NCI-H146 treated with DMSO at 0.1 percent for 48 hours (cell line): ENCODE data around the gene ZBTB8B.
"Not testable (repeated sequence)": the region's sequence is repeated elsewhere in the genome, so short reads cannot be mapped to it uniquely, and the experiment has no call there.

Source experiments
- DNase-seq: peaks from one replicate; lab custom pipeline; 2025; ENCODE audit not compliant: unreplicated experiment; lab: John Stamatoyannopoulos, UW

ZBTB8B gene

DNA sequence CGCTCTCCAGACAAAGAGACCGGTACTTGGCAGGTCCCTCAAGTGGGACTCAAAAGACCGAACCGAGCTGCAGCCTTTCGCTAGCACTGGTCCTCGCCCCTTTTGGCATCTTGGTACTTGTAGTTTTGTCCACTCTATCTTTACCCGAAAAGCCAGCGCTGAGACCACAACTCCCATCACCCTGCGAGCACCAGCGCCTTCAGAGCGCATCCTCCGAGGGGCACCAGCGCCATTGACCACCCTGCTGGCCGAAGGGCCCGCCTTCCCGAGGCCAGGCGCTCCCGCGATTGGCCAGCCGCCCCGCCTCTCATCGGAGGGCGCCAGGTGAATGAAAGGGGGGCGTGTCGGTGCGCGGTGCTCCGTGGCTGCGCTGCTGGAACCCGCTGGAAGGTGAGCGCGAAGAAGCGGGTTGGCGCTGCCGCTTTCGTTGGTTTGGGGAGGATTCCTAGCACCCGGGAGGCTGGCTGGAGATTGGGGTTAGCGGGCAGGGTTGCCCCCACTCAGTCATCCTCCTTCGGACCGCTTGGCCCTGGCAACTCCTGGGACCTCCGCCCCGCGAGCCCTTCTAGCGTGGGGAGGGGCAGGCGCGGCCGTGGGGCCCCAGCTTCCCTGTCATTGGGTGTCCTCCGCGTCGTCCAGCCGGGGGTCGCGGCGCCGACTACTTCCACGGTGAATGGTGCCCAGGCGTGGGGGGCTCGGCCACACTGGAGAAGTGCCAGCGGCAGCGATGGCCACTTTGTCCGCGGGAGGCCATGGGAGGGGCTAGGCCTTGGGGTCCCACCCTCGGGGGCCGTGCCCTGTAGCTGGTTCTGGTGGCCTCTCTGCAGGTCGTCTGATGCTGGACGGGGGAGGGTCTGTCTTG lies at the start of gene ZBTB8B:
Gene ZBTB8B (plus strand): TSS at position 357 of the 862 bp plus-strand sequence. CDS start 5,553 bp downstream, outside the sequence.
- no peak for DNase-seq

DNA sequence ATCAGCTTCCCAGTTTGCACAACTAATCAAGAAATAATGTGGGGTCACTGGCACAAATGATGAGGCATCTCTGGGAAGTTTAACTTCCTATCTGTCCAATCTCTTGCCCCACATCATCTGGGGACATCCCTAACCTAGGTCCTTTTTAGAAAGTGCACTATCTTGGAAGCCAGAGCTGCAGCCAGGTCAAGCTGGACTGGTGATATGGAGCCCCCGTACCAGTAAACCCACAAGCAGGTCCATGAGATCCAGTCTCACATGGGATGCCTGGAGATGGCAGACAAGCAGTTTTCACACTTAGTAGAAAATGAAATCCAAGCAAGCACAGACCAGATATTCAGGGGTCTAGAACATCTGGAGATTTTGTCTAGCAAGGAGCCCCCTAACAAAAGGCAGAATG lies 43.1 kb upstream of the ZBTB8B start:
- no peak for DNase-seq

DNA sequence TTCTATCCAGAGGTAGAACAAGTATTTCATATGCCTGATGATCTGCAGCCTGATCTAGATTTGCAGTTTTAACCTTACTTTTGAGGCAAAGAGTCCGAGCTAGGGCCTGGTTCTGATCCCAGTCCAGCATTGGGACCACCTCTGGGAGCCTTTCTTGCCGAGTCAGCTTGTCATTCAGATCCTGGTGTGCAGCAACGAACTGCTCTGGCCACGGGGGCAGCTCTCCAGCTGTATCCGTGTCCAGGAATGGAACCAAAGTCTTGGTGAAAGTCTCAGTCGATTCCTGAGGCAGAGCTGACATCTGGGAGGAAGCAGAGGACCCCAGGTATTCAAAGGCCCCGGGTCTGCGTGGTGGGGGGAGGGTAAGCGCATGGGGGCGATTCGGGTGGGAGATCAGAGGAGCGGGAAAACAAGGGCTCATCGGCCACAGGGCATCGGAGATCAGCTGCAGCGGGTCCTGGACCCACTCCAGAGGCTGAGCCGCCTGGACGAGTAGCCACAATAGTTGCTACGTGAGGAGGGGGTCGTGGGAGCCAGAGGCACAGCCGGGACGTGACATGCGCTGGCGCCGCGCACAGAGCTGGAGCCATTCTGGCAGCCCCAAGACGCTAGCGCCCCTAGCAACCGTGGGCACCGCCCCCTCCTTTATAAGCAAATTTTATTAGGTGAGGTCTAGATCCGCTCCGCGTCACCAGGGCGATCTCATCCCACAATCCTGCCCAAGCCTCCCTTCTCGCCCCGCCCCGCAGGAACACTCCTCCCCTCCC lies 38.2 kb upstream of the ZBTB8B start:
- DNase-seq = peak; percentile 25

DNA sequence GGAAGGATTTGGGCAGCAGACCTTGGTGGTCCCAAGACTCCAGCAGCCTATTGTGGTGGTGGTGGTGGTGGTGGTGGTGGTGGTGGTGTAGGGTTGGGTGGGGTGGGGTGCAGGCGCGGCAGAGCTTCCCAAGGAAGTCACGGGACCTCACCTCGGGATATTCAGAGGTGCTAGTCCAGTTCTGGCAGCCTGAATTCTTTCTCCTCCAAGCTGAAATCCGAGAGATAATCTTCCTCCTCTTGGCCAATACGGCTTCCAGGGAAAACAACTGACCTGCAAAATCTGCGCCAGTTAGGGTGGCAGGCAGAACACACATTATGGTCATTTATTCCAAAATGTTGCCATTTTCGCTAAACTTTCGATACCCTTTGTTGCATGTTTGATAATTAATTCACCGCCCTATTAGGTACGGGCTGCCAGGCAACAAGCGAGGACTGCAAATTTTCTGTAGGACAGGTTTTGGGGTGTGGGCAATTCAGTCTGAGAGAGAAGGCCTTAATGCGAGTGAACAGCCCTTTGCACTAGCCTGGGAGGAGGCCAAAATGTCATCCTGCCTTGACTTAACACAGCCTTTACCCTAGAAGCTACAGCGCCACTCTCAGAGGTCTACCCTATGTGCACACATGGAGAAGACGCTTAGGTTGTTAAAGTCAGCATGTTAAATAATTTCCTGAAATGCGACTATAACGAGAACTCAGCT lies 37.5 kb upstream of the ZBTB8B start:
- no peak for DNase-seq

DNA sequence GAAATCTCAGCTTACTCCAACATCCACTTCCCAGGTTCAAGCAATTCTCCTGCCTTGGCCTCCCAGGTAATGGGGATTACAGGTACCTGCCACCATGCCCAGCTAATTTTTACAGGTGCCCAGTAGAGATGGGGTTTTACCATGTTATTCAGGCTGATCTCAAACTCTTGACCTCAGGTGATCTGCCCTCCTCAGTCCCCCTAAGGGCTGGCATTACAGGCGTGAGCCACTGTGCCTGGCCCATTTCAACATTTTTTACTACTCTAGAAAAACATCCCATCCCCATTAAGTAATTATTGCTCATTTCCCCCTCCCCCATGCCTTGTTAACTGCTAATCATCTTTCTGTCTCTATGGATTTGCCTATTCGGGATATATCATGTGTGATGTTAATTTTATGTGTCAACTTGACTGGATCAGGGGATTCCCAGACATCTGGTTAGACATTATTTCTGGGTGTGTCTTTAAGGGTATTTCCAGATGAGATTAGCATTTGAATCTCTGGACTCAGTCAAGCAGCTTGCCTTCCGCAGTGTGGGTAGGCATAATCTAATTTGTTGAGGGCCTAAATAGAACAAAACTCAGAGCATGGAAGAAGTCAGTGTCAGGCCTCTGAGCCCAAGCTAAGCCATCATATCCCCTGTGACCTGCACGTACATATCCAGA lies 33.0 kb upstream of the ZBTB8B start:
- DNase-seq = no peak

DNA sequence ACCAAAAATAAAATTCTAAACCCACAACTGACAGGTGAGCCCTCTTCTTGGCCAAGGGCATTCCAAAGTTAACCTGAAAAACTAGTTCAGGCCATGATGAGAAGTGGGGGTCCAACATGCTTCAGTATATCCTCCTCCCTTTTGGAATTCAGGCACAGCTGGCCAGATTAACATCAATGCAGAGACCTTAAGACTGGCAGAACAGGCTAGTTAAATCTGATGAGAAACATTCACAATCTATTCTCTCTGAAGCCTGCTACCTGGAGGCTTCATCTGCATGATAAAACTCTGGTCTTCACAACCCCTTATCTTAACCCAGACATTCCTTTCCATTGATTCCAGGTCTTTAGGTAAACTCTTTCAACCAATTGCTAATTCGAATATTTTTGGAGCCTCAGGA lies 26.7 kb upstream of the ZBTB8B start:
- DNase-seq = no peak

DNA sequence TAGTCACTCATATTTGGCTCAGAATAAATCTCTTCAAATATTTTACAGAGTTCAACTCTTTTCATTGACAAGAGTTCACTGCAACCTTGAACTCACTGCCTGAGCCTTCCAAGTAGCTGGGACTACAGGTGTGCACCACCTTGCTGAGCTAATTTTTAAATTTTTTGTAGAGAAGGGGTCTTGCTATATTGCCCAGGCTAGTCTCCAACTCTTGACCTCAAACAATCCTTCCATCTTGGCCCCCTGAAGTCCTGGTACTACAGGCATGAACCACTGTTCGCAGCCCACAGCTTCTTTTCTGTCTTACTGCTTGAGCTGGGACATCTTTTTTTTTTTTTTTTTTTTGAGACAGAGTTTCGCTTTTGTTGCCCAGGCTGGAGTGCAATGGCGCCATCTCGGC lies 26.1 kb upstream of the ZBTB8B start:
- not testable (repeated sequence) for DNase-seq

DNA sequence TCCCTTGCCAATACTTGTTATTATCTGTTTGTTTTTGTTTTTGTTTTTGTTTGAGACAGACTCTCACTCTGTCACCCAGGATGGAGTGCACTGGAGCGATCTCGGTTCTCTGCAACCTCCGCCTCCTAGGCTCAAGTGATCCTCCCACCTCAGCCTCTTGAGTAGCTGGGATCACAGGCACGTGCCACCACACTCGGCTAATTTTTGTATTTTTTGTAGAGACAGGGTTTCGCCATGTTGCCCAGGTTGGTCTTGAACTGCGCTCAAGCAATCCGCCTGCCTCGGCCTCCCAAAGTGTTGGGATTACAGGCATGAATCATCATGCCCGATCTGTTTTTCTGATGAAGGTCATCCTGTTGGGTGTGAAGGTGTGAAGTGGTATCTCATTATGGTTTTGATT lies 23.4 kb upstream of the ZBTB8B start:
- DNase-seq = not testable (repeated sequence)

DNA sequence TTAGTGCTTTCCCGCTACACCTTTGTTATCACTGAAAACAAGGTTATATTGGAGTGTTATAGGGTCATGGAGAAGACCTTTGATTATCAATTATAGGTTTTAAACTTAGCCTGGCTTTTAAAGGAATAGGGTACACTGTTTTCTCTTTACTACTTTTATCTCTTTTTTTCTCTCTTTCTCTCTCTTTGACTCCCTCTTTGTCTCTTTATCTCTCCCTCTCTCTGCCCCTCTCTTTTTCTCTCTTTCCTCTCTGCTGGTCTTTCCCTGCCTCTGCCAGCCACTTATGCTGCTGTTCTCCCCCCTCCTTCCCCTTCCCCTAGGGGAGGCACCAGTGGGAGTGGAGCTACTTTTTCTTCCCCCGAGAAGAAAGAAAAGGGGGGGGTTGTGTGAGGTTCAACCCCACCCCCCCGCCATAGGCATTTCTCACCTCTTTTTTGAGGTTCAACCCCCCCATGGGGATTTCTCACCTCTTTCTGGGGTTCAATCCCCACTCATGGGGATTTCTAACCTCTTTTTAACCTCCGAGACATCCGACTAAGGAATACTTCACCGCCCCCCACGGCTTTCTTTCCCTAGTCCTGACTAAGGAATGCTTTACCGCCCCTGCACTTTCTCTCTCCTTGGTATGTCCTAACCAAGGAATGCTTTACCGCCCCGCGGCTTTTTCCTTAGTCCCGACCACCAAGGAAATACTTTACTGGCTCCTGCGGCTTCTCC lies 17.2 kb upstream of the ZBTB8B start:
- no peak for DNase-seq

DNA sequence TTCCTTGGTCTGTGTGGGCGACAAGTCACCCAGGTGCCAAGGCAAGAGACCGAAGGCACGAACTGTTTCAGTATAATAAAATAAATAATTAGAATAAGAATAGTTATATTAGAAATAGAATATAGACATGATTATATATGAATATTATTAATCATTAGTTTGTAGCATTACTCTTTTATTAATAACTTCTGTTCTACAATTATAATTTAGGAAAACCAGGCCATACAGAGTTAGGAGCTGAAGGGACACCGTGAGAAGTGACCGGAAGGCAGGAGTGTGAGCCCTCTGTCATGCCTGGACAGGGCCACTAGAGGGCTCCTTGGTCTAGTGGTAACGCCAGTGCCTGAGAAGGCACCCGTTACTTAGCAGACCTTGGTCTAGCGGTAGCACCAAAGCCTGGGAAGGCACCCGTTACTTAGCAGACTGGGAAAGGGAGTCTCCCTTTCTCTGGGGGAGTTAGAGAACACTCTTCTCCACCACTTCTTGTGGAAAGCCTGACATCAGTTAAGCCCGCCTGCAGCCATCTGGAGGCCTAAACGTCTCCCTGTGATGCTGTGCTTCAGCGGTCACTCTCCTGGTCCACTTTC lies 16.6 kb upstream of the ZBTB8B start:
- peak; percentile 21 for DNase-seq

DNA sequence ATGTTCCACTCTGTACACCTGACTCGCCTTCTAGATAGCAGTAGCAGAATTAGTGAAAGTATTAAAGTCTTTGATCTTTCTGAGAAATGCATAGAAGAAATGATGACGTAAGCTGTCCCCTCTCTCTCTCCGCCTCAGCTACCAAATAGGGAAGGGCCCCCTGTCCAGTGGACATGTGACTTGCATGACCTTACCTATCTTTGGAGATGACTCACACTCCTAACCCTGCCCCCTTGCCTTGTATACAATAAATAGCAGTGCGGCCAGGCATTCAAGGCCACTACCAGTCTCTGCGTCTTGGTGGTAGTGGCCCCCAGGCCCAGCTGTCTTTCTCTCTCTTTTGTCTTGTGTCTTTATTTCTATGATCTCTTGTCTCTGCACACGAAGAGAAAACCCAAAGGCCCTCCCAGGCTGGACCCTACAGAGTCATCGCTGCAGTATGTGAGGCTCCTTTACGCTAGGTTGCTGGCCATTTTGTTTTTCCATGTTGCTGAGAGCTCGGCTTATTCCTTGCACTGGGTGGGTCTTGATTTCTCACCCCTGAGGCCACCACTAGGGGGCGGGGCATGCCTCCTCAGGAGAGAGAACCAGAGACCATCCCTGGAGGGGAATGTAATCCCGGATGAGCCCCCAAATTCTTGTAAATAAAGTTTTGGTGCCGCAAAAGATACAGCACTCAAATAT lies 16.0 kb upstream of the ZBTB8B start:
- no peak for DNase-seq

DNA sequence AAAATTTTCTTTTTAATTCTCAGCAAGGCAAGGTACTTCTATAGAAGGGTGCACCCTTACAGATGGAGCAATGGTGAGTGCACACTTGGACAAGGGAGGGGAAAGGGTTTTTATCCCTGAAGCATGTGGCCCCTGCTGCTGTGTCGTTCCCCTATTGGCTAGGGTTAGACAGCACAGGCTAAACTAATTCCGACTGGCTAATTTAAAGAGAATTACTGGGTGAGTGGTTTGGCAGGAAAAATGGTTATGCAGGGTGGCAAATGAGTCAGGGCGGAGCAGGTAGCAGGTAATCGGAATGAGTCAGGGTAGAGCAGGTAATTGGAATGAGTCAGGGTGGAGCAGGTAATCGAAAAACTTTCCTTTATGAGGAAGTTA lies 15.4 kb upstream of the ZBTB8B start:
- DNase-seq = not testable (repeated sequence)

DNA sequence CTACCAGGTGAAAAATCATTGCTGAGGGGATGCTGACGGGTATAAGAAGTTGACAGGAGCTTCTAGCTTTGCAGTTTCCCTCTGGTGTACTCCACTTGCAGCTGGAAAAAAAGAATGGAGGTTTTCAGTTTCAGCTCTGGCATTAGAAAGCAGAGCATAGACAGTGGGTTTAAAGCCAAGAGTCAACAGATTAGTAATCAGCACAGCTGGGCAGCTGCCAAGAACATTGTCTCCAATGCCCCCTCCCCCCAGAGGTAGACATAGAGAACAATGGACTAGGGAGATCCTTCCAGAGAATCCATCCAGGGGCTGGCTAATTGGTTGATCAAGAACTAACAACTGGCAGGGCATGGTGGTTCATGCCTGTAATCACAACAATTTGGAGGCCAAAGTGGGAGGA lies 10.1 kb upstream of the ZBTB8B start:
- peak; percentile 58 for DNase-seq

DNA sequence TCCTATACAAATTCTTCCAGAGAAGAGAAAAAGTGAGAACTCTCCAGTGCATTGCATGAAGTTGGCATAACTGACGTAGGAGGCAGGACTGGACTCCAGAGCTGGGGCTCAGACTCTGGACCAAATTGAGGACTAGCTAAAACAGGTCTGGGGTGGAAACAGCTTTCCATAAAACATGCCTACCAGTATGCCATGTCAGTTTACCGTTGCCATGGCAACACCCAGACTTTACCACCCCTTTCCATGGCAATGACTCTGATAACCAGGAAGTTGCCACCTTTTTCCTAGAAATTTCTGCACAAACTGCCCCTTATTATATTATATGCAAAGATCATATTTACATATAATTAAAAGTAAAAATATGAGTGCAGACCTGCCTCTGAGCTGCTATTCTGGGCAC lies 8.9 kb upstream of the ZBTB8B start:
- no peak for DNase-seq

DNA sequence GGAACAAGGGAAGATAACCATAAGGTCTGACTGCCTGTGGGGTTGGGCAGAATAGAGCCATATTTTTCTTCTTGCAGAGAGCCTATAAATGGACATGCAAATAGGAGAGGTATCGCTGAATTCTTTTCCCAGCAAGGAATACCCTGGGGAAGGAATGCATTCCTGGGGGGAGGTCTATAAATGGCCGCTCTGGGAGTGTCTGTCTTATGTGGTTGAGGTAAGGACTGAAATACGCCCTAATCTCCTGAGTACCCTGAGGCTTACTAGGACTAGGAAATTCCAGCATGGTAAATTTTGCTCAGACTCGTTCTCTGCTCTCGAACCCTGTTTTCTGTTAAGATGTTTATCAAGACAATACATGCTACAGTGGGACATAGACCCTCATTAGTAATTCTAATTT lies 6.1 kb upstream of the ZBTB8B start:
- not testable (repeated sequence) for DNase-seq

DNA sequence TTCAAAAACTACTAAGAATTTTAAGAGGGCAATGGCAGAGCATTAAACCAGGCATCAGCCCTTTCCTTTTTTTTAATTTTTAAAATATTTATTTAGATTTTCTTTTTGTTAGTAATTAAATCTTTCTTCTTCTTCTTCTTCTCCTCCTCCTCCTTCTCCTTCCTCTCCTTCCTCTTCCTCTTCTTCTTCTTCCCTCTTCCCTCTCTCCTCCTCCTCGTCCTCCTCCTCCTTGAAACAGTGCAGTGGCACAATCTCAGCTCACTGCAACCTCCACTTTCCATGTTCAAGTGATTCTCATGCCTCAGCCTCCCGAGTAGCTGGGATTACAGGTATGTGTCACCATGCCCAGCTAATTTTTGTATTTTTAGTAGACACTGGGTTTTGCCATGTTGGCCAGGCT lies 1.9 kb upstream of the ZBTB8B start:
- not testable (repeated sequence) for DNase-seq

DNA sequence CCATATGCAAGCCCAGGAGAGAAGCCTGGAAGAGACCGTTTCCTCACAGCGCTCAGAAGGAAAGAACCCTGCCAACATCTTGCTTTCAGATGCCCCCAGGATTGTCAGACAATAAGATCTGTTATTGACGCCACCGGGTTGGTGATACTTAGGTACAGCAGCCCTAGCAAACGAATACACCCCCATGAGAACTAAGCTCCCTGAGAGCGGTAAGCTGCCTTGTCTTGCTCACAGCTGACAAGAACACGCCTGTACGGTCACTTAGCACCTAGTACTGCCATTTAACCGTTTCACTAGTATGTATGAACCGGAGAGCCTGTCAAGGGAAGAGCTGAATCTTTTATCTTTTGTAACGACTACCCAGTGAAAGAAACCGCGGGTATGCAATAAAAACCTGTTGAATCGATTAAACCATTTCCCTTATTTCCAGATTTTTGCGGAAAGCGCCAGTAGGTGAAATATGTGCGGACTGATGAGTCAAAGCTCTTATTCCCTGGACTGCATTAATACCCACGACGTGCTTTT lies 619 bp upstream of the ZBTB8B start:
- no peak for DNase-seq

DNA sequence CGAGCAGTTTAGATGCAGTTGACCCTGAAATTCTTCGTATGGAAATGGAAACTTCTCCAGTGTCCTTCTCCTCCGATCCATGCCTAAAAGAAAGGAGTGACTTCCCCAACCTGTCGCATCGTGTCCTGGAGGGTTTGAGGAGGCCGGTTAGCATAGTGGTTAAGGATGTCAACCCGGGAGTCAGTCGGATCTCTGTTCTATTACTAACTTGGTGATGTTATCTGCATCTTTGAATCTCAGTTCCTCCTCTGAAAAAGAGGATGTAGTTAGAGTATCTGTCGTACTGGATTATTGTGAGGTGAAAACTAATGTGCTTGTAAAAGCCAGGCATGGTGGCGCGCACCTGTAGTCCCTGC lies 684 bp downstream of the ZBTB8B start:
- no peak for DNase-seq

DNA sequence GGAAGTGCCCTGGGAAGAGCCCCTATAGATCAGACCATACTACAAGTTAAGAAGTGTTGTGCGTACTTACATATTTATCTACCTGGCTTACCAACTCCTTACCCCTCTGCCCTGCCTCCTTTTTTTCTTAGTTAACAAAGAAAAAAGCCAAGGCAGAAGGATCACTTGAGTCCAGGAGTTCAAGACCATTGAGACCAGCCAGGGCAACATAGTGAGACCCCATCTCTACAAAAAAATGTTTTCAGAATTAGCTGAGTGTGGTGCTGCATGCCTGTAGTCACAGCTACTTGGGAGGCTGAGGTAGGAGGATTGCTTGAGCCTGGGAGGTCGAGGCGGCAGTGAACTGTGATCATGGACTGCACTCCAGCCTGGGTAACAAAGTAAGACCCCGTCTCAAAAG lies 1.9 kb downstream of the ZBTB8B start:
- no peak for DNase-seq
